ENCODE results near the gene CACNA2D3.

DNA sequence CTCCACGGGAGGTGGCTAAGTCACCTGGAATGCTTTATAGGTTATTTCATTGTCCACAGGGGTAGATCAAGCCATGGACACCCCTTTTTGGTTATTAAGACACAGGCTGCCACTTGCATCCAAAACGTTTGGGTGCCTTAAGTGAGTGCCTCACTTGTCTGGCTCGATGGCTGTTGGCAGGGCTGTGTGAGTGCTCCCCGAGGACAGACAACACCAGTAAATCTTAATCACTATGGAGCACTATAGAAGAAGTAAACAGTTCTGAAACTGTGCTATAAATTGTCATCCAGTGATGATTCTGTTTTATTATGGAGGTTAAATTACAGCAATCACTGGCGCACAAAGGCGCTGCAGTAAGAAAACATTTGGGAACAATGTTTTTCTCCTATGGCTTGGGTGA is 215.5 kb downstream of the CACNA2D3 start:
- TF ChIP-seq, protein P1, sequence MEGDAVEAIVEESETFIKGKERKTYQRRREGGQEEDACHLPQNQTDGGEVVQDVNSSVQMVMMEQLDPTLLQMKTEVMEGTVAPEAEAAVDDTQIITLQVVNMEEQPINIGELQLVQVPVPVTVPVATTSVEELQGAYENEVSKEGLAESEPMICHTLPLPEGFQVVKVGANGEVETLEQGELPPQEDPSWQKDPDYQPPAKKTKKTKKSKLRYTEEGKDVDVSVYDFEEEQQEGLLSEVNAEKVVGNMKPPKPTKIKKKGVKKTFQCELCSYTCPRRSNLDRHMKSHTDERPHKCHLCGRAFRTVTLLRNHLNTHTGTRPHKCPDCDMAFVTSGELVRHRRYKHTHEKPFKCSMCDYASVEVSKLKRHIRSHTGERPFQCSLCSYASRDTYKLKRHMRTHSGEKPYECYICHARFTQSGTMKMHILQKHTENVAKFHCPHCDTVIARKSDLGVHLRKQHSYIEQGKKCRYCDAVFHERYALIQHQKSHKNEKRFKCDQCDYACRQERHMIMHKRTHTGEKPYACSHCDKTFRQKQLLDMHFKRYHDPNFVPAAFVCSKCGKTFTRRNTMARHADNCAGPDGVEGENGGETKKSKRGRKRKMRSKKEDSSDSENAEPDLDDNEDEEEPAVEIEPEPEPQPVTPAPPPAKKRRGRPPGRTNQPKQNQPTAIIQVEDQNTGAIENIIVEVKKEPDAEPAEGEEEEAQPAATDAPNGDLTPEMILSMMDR (conservative IDR thresholded peaks at IDR 0.05 in 1 of 2, IDR thresholded peaks at IDR 0.05 in 1 of 2; ENCODE audit: extremely low read depth in 1 of 2, insufficient read depth in 1 of 2, low read depth in 1 of 2, low read length in 2 of 2): no peak
- TF ChIP-seq EZH2 (IDR thresholded peaks at IDR 0.05; ENCODE audit: borderline replicate concordance, low read length): no peak
